ENCODE data around the gene TMEM239.
"Not testable (repeated sequence)": the region's sequence is repeated elsewhere in the genome, so short reads cannot be mapped to it uniquely, and the experiment has no call there.

Gene TMEM239

DNA sequence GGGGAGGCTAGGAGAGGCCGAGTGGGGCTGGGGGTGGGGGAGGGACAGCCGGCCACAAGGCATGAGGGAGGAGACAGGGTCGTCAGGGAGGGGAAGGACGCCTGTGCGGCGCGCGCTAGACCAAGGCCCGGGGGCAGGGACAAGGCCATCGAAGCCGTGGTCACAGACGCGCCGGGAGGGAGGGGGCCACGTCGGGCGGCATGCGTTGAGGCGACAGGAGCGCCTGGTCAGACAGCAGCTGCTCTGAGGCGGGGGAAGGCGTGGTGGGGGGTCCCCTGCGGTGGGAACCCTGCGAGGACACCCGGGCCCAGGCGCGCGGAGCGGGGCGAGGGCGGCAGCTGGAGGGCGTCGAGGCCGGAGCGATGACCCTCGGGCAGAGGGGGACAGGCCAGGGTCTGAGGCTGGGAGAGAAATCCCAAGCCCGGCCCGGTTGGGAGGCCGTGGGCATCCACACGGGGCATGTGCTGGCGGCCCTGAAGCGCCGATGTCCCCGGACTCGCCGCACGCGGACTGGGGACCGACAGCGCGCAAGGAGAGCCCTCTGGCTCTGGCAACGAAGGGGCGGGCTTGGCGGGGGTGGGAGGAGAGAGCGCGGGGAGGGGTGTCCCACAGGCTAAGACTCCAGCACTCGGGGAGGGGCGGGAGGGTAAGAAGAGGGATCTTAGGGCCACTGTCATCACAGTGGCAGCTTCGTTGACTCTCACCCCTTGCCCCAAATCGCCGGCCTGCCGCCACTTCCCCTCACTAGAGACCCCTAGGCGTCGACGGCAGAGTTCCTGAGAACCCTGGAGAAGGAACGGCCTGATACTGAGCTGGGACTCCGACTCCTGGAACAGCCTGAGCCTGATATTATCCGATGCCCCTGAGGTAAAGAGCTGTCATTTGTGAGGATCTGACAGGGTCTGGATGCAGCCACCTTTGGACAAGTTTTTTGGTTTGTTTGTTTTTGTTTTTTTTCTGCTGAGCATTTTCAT is 5.0 kb downstream of the TMEM239 start:
- no peak for DNase-seq

DNA sequence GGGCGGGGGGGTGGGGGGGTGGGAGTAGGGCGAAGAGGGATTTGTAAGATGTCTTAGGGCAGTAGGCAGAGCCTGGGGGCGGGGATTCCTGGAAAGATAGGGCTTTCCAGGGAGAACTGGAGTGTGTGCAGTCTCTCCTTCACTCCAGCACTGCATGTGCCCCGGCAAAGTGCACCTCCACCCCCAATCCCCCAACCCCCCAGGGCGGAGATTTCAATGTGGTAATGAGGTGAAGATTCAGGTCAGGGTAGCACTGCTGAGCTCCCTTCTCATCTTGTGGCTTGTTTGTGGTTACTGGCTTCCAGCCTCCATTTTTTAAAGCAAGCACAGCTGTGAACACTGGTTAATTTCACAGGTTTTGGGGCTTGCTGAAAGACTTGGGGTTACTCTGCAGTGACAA is 5.9 kb downstream of the TMEM239 start:
- peak in 2 of 5 donors; percentile 18 to 53 for DNase-seq

DNA sequence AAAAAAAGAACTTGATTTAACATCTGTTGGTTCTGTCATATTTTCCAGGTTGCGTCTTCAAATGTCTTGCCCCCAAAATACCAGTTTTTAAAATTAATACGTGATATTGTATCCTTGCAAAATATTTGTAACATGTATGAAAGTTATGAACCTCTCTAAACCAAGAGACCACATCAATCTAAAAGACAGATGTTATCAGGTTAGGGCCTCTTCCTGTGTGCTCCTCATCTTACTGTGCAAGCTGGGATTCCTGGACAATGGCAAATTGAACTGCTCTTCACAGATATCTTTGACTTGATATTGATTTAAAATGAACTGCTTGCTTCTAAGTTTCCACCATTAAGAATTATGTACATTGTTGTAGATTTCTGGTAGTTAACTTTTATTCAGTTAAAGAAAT is 9.6 kb downstream of the TMEM239 start:
- peak in 1 of 5 donors; percentile 25 for DNase-seq

DNA sequence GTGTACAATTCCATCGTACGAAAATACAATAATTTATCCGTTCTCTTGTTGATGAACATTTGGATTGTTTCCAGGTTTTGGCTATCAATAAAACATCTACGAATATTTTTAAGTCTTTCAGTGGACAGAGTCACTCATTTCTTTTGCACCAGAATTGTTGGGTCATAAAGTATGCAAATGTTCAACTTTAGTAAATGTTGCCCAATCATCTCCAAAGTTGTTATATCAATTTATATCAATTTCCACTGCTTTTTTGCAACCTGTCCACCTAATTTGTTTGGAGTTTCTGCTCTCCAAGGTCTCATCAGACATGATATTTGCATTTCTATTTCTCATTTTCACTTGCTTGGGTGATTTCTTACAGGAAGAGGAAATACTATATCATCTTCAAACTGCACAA is 10.5 kb downstream of the TMEM239 start:
- no peak for DNase-seq

DNA sequence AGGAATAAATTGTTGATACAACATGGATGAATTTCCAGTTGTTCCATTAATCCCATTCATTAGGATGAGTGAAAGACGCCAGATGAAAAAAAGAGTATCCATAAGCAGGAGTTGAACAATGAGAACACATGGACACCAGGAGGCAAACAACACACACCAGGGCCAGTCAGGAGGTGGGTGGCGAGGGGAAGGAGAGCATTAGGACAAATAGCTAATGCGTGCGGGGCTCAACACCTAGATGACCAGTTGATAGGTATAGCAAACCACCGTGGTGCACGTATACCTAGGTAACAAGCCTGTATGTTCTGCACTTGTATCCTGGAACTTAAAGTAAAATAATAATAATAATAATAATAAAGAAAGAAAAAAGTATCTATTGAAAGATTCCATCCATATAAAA is 13.2 kb downstream of the TMEM239 start:
- no peak for DNase-seq

DNA sequence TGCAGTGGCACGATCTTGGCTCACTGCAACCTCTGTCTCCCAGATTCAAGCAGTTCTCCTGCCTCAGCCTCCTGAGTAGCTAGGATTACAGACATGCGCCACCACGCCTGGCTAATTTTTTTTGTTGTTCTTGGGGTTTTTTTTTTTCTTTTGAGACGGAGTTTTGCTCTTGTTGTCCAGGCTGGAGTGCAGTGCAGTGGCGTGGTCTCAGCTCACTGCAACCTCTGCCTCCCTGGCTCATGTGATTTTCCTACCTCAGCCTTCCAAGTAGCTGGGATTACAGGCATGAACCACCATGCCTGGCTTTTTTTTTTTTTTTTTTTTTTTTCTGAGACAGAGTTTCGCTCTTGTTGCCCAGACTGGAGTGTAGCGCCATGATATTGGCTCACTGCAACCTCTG is 15.0 kb downstream of the TMEM239 start:
- DNase-seq, result not testable (repeated sequence)

DNA sequence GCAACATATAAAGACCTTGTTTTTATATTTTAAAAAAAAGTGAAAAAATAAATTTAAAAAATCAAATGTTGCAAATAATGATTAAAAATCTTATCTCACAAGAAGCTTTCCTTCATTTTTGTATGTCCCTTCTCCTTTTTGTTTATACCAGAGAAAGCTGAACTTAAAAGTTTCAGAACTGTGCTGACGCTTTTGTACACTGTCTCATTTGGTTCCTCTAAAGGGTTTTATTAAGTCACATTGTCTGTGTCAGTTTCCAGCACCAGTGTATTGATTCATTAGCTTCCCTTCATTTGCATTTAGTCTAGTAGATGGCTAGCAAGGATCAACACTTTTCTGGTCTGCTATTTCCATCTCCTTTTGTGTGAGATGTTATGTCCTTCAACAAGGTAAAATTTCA is 17.6 kb downstream of the TMEM239 start:
- DNase-seq, result no peak

DNA sequence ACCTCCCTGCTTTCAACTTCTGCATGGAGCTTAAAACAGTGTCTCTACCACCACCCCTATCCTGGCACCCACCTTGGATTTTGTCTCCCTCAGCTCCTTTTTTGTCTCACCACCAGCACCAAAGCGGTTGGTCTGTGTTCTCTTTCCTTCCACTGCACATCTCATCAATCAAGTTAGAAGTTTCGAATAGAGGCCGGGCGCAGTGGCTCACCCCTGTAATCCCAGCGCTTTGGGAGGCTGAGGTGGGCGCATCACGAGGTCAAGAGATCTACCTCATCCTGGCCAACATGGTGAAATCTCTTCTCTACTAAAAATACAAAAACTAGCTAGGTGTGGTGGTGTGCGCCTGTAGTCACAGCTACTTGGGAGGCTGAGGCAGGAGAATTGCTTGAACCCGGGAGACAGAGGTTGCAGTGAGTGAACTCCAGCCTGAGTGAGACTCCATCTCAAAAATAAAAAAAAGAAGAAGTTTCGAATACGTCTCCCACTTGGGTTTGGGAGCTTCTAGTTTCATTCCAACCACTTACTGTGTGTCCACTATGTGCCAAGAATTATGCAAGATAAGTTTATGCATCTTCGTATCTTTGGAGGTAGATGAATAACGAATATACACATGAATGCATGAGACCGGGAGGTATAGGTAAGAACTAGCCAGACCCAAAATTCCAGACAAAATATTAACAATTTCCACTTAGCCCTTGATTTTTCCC is 18.4 kb downstream of the TMEM239 start:
- DNase-seq, result no peak

DNA sequence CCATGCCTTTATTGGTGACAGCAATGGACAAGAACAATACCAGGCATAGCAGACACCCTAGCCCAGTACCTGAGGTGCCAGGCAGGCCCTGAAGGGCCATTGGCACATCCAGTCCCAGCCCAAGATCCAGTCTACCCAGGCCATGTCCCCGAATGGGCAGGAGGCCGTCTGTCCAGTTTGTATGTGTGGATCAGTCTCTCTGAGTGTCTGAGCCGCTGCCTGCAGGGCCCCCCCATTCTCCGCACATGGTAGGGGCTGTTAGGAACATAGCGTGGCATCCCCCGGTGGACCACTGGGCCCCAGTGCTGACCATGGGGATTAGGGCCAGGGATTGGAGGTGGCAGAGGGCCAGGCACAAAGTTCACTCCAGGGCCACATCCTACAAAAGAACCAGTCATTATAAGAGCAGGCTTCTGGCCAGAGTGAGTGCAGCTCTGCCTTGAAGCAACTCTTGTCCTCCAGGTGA is 19.2 kb downstream of the TMEM239 start:
- DNase-seq, result no peak

DNA sequence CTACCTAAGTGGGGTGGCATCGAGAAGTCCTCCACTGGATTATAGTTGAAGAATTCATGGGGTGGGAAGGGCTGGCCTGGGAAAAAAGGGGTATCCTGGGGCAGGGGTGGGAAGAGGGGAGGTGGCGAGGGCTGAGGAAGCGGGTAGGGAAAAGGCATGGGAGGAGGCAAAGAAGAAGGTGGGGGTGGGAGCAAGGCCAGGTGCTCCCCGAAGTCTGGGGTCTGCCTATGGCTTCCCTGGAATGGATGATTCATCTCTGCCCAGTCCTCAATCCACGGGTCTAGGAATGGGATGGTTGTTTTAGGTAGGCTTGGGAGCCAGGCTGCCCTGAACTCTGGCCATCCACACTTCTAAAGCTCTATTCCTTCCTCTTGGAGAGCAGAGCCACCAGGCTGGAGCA is 19.9 kb downstream of the TMEM239 start:
- DNase-seq, result no peak

DNA sequence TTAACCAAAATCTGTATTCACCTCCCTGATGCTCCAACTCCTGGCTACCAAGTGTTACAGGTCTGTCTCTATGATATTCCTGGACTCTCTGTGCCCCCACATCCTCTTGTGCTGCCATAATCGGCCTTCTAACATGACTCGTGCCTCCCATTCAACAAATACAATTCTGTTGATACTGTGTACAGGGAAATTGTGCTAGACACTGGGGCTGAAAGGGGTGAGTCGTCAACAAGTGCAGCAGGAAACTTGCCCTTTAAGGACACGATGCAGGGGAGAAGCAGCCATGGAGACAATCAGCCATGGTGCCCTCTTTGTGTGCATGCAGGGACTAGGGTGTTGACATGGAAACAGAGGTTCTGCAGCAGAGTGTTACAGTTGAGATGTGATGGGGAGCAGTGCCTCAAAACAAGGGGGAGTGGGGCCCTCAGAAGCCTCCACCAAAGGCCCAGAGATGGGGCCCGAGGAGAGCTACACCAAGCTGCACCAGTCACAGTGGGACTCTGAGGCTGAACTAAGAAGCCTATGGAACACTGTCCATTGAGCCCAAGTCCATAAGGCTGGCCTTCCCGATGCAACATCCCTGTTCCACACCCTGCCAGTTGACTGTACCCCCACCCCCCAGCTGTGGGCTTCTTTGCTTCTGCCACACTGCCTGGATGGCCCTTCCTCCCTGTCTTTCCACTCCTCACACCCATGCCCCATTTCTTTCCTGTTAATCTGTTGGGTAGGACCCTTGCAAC is 21.2 kb downstream of the TMEM239 start:
- no peak for DNase-seq

DNA sequence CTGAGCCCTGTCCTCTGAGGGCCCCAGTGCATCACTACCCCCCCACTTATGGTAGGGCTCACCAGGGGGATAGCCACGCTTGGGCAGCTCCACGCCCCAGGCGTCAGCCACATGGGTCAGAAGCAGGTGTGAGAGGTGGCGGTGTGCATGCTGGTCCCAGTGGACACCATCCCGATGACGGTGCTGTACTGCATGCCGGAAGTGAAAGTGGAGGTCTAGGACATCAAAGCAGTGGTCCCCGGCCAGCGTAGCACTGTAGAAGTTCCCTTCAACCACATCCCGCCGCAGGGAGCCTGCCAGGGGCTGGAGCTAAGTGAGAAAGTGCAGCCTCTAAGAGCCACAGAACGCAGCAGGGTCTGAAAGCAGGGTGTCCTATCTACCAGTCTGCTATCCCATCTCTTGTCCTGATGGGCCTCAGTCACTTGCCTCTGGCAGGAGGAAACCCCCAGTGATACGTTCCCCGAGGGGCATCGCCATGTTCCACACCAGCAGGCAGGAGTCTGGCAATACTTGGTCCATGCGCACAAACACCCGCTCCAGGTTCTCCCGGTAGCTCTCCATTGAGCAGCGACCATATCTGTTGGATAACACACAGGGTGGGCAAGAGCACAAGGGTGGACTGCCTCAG is 22.1 kb downstream of the TMEM239 start:
- DNase-seq, result no peak

DNA sequence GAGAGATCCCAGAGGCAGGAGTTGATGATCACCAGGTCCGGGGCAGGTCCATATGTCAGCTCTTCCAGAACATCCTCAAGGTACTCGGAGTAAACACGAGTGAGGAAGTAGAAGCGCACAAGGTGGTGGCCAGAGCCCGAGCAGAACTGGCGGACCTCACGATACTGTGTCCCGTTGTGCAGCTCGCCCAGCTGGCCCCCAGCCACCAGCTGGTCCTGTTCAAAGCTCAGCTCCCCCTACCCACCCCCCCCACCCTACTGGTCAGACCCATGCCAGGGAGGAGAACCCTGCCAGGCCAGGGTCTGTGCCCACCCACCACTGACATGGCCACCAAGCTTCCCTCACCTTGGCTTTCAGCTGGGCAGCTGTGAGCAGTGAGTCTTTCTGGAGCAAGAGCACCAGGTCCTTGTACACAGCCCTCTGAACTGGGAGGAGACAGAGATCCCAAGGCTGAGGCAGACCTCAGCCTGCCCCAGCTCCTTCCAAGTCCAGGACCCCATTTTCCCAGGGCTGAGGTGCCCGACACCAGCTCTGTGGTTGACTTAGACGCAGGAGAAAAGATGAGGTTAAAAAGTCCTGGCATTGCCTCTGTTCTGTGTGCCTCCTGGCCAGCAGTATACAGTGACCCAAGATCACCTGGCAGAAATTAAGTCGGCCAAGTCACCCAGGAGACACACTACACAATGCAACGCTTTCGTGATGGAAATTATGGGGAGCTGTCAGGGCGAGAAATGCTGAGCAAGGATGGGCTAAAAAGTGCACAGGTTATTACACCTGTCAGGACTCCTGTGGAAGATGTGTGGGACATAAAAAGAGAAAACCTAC is 22.9 kb downstream of the TMEM239 start:
- DNase-seq, result no peak

DNA sequence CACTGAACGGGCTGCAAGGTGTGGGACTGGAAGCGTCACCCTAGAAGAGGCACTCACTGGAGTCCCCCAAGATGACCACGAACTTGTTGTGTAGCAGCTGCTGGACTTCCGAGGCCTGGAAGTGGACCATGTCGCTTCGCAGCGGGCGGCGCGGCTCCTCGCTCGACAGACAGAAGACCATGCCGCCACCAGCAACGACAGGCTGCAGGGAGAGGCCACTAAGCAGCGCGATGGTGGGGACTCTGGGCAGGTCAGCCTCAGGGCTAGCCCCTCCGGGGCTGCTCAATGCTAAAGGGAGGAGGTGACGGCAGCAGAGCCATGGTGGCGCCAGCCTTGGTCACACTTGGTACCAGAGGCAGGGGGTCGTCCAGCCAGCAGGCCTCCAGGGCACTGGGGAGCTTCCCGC is 23.6 kb downstream of the TMEM239 start:
- DNase-seq, result no peak

DNA sequence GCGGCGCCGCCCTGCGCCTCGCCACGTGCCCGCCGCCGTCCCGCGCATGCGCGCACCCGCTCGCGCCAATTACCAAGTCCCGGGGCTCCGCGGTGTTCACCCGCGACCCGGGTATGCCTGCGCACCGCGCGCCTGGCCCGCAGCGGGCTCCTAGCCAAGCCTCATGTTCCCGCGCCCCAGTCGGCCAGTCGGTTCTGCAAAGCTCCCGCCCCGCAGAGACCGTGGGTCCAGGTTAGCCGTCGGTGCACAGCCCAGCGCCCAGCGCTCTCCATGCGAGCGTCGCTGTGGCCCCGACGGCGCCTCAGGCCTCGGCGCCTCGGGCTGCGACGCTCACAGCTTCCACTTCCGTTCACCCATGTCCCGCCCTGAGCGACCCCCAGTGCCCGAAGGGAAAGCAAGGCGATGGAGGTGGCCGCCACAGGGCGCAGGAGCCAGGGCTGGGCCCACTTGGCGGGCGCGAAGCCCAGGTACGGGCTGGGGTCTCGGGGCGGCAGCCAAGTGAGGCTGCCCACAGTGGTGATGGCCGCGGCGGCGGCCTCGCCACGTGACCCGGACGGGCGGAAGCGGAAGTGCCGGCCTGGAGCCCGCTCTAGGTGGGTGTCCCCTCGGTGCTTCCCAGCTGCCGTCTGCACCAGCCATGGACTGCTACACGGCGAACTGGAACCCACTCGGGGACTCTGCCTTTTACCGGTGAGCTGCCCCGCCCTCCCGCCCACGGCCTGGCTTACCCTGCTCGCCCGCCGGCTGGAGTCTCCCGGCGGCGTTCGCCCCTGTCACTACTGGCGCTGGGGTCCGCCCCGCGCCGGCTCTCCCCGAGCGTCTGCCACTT is 24.2 kb downstream of the TMEM239 start, which contains the start of the genes PCED1A and VPS16:
Gene PCED1A (minus strand): TSS at position 518 of the 829 bp plus-strand sequence. CDS start 743 bp downstream, outside the sequence.
Gene VPS16 (plus strand): TSS at position 608 of the 829 bp plus-strand sequence. CDS start 30 bp downstream, at position 638.
- peak; percentile 71 to 90 (median 84) for DNase-seq

DNA sequence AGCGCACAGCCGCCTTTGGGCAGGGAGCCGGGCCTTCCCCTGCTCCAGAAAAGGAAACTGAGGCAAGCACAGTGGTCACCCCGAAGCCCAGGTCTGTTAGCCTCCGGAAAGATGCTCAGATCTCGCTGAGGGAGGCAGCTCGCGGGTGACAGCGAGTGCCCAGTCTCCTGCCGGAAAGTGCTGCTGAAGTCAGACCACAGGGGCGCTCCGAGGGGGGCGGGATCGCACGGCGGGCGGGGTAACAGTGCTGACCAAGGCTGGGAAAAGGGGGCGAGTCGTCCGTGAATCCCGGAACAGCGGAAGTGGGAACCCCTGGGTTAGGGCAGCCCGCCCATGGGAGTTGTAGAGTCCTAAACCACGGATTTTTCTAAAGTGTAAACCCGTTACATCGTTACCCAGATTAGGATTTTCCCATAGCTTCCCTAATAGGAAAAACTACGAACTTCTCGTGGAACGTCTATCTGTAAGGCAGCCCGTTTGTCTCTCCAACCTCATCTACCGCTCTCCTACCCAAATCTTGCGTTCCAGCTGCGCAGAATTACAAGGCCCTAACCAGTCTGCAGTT is 24.9 kb downstream of the TMEM239 start:
- DNase-seq, result peak in 3 of 5 donors; percentile 15 to 40 (median 31)

DNA sequence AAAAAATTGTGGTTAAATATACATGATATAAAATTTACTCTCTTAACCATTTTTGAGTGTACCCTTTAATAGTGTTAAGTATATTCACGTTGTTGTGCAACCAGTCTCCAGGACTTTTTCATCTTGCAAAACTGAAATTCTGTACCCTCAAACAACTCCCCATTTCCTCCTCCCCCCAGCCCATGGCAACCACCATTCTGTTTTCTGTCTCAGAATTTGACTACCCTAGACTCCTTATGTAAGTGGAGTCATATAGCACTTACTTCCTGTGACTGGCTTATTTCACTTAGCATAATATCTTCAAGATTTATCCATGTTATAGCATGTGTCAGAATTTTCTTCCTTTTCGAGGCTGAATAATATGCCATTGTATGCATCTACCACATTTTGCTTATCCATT is 29.4 kb downstream of the TMEM239 start:
- DNase-seq, result no peak

DNA sequence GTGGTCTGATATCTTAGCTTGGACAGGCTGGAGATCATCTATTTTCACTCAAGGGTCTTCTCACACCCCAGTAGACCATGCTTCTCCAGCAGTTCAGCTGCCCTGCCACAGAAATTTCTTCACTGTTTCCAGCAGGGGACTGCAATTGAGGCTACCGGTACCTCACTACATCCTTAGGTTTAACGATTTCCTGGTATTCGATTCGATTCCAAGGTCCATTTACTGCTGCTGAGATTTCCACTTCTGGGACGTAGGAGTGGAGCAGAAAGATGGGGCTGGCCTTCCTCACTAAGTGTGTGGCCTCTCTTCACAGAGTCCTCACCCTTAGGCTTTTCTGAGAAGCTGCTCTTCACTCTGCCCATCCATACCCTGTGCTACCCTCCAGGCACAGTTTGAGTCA is 30.5 kb downstream of the TMEM239 start:
- no peak for DNase-seq

DNA sequence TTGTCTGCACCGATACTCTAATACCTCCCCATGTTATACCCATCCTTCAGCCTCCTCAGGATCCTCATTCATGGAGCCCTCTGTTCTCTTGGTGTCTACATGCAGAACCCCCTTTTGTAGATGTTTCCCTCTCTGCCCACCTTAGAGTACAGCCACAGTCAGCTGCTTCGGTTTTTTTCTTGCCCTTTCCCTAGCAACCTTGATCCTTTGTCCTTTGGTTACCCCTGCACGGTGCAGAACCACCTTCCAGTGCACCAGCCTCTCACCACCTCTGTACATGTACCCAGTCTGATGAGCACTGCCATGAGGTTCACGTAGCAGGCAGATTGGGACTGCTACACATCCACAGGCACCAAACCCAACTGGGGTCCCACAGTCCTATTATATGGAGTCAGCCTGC is 31.6 kb downstream of the TMEM239 start:
- DNase-seq, result no peak

DNA sequence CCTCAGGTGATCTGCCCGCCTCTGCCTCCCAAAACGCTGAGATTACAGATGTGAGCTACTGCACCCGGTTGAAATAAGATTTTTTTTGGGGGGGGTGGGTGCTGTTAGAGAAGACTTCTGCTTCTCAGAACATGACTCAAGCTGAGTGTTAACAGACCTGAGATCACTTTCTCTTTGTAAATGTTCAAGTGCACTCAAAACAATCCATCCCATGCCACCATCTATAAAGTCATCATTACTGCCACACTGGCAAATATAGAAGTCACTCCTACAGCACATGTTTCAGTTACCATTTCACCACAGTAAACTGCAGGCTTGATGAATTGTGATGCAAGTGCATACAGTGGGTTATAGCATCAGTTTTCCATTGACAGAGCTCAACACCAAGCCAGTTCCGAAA is 33.4 kb downstream of the TMEM239 start:
- DNase-seq, result no peak
